ENCODE results near the gene CD200R1L. TPM values are rescaled to one million over a fixed set of nuclear protein-coding genes. Genes with fewer than 3 reads are reported as not detected.

CD200R1L gene
- total RNA-seq, 1 donor from 2014 or later, result 0.26 TPM

GRCh38 chr3:112813016-112813415, 33.6 kb downstream of the CD200R1L start:
- H3K36me3 ChIP-seq (ENCODE audit: control insufficient read depth, insufficient read depth, low read length), result no peaks in the 10 kb centered on the region
- DNase-seq (ENCODE audit: low read depth) (no peak), FAIRE-seq (no peak)
- H3K27me3 ChIP-seq (ENCODE audit: control insufficient read depth, insufficient read depth, low read length), result no peaks in the 10 kb centered on the region
- no peak overlapping the region for H3K4me3 ChIP-seq (ENCODE audit: low read depth, low read length)
- TF ChIP-seq CTCF (IDR thresholded peaks at IDR 0.05; ENCODE audit: insufficient read depth, low read length, severe bottlenecking), result no peak

- no peak for TF ChIP-seq CTCF (IDR thresholded peaks at IDR 0.05; ENCODE audit: insufficient read depth, low read length, severe bottlenecking)
- H3K27me3 ChIP-seq (ENCODE audit: control insufficient read depth, insufficient read depth, low read length), result no peaks in the 10 kb centered on the region
- no peaks in the 10 kb centered on the region for H3K36me3 ChIP-seq (ENCODE audit: control insufficient read depth, insufficient read depth, low read length)
- no peak for DNase-seq (ENCODE audit: low read depth)
- no peak overlapping the region for H3K4me3 ChIP-seq (ENCODE audit: low read depth, low read length)
- FAIRE-seq, result no peak
Measured at GRCh38 chr3:112811917-112812660, 34.6 kb downstream of the CD200R1L start.

- DNase-seq (ENCODE audit: low read depth) (no peak), FAIRE-seq (no peak)
- H3K36me3 ChIP-seq (ENCODE audit: control insufficient read depth, insufficient read depth, low read length), result no peaks in the 10 kb centered on the region
- H3K4me3 ChIP-seq (ENCODE audit: low read depth, low read length), result no peak overlapping the region
- no peak for TF ChIP-seq CTCF (IDR thresholded peaks at IDR 0.05; ENCODE audit: insufficient read depth, low read length, severe bottlenecking)
- no peaks in the 10 kb centered on the region for H3K27me3 ChIP-seq (ENCODE audit: control insufficient read depth, insufficient read depth, low read length)
Measured at GRCh38 chr3:112811131-112811884, 35.4 kb downstream of the CD200R1L start.

- FAIRE-seq (no peak), DNase-seq (ENCODE audit: low read depth) (no peak)
- Histone ChIP-seq H3K36me3 (ENCODE audit: control insufficient read depth, insufficient read depth, low read length) (no peaks in the 10 kb centered on the region), H3K27me3 (ENCODE audit: control insufficient read depth, insufficient read depth, low read length) (no peaks in the 10 kb centered on the region), H3K4me3 (ENCODE audit: low read depth, low read length) (no peak overlapping the region)
- TF ChIP-seq CTCF (IDR thresholded peaks at IDR 0.05; ENCODE audit: insufficient read depth, low read length, severe bottlenecking), result no peak
Measured at GRCh38 chr3:112810561-112810960, 36.1 kb downstream of the CD200R1L start.

GRCh38 chr3:112808136-112808535, 38.5 kb downstream of the CD200R1L start:
- Histone ChIP-seq H3K36me3 (ENCODE audit: control insufficient read depth, insufficient read depth, low read length) (no peaks in the 10 kb centered on the region), H3K4me3 (ENCODE audit: low read depth, low read length) (no peak overlapping the region), H3K27me3 (ENCODE audit: control insufficient read depth, insufficient read depth, low read length) (no peaks in the 10 kb centered on the region)
- no peak for TF ChIP-seq CTCF (IDR thresholded peaks at IDR 0.05; ENCODE audit: insufficient read depth, low read length, severe bottlenecking)
- FAIRE-seq (no peak), DNase-seq (ENCODE audit: low read depth) (no peak)
